ENCODE results near the gene C19orf38. TPM values are rescaled to one million over a fixed set of nuclear protein-coding genes. Genes with fewer than 3 reads are reported as not detected.

Gene C19orf38
- total and polyA plus RNA-seq, 9 of the 15 experiments (the other 6 are each of a cell fraction or from before 2014, with no cell fraction given): 0.14 to 0.18 TPM; not detected in 7

DNA sequence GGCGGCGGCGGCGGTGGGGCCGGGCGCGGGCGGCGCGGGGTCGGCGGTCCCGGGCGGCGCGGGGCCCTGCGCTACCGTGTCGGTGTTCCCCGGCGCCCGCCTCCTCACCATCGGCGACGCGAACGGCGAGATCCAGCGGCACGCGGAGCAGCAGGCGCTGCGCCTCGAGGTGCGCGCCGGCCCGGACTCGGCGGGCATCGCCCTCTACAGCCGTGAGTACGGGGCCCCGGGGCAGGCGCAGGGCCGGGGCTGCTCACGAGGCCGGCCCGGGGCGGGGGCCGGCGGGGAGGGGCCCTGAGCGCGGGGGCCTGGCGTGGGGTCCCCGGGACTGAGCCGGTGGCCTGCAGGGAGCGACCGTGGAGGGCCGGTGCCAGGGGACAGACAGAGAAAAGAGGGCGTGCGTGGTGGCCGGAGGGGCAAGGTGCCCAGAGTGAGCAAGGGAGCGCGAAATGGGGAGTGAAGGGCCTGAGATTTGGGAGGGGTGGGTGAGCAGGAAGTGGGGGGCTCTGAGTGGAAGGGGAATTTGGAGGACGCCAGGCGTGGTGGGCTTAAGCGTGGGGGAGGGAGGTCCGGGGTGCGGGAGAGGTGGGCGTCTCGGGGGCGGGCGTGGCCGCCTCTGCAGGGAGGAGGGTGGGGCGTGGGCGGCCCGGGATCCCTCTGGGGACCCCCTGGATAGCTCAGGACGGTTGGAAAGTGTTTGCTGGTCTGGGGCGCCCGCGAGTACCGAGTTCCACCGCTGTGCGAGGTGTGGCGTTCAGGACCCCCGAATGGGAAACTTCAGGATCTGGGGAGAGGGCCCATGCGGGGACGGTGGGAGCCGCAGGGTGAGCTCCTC, 23.7 kb downstream of the C19orf38 start (continued):
- TF ChIP-seq, protein P1, sequence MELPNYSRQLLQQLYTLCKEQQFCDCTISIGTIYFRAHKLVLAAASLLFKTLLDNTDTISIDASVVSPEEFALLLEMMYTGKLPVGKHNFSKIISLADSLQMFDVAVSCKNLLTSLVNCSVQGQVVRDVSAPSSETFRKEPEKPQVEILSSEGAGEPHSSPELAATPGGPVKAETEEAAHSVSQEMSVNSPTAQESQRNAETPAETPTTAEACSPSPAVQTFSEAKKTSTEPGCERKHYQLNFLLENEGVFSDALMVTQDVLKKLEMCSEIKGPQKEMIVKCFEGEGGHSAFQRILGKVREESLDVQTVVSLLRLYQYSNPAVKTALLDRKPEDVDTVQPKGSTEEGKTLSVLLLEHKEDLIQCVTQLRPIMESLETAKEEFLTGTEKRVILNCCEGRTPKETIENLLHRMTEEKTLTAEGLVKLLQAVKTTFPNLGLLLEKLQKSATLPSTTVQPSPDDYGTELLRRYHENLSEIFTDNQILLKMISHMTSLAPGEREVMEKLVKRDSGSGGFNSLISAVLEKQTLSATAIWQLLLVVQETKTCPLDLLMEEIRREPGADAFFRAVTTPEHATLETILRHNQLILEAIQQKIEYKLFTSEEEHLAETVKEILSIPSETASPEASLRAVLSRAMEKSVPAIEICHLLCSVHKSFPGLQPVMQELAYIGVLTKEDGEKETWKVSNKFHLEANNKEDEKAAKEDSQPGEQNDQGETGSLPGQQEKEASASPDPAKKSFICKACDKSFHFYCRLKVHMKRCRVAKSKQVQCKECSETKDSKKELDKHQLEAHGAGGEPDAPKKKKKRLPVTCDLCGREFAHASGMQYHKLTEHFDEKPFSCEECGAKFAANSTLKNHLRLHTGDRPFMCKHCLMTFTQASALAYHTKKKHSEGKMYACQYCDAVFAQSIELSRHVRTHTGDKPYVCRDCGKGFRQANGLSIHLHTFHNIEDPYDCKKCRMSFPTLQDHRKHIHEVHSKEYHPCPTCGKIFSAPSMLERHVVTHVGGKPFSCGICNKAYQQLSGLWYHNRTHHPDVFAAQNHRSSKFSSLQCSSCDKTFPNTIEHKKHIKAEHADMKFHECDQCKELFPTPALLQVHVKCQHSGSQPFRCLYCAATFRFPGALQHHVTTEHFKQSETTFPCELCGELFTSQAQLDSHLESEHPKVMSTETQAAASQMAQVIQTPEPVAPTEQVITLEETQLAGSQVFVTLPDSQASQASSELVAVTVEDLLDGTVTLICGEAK (IDR thresholded peaks at IDR 0.05): no peak
- TF ChIP-seq, protein P1 (CRISPR knock-in tag; IDR thresholded peaks at IDR 0.05): no peak
- TF ChIP-seq ZNF778 (CRISPR knock-in tag; IDR thresholded peaks at IDR 0.05) (no peak), KDM4B (IDR thresholded peaks at IDR 0.05; ENCODE audit: borderline replicate concordance in 2 of 2, low read depth in 1 of 2) (no peak), ZFX (CRISPR knock-in tag; IDR thresholded peaks at IDR 0.05) (peak; percentile 63), CHD1 (IDR thresholded peaks at IDR 0.05; ENCODE audit: low read length) (peak; percentile 59), UBTF (IDR thresholded peaks at IDR 0.05; ENCODE audit: borderline replicate concordance in 1 of 2, low read depth in 2 of 2, low read length in 2 of 2) (0 out of 4 replicates have a peak, but pooled peaks of 1 of the 2 experiments have one; percentile 32), ZNF408 (CRISPR knock-in tag; IDR thresholded peaks at IDR 0.05; ENCODE audit: low read depth) (no peak), ZBTB7A (IDR thresholded peaks at IDR 0.05; ENCODE audit: borderline replicate concordance, control insufficient read depth, low read depth, low read length) (peak; percentile 95), ARID4B (CRISPR knock-in tag; IDR thresholded peaks at IDR 0.05) (peak; percentile 58)

Data from K562 (cell line).